K562 (cell line): ENCODE data around the gene NLRX1.

Source experiments
- ATF2 ChIP-seq: sonication (generic); formaldehyde crosslinking; IDR thresholded peaks from 2 replicates; pipeline ENCODE4 v1.8.1; 2022; ENCODE audit warnings: missing genetic modification reagents
- CBX2 ChIP-seq: fragments of 200-600 bp; sonication (generic); IDR thresholded peaks from one replicate; pipeline ENCODE4 v1.6.1; 2012; ENCODE audit warnings: mild to moderate bottlenecking, low read length, inconsistent platforms; ENCODE audit not compliant: insufficient read depth, poor library complexity, severe bottlenecking
- CTCF ChIP-seq, 3 experiments: IDR thresholded peaks in 2 of 3; conservative IDR thresholded peaks in 1 of 3; 2 replicates each; pipeline ENCODE4 v1.5.1; 2011 to 2012; ENCODE audit warnings: low read length in 3 of 3, mild to moderate bottlenecking in 3 of 3, control low read depth in 2 of 3, improper control_type of control experiment in 1 of 3, inconsistent platforms in 1 of 3, low read depth in 1 of 3, mixed read lengths in 1 of 3, moderate library complexity in 1 of 3; ENCODE audit not compliant: insufficient read depth in 2 of 3
- E2F5 ChIP-seq: sonication (generic); formaldehyde crosslinking; IDR thresholded peaks from 2 replicates; pipeline ENCODE4 v1.8.0; 2022; ENCODE audit warnings: mild to moderate bottlenecking, missing genetic modification reagents
- MTA2 ChIP-seq: fragments of 450-650 bp; IDR thresholded peaks from 2 replicates; pipeline ENCODE4 v1.6.1; 2016; ENCODE audit warnings: low read depth
- MYNN ChIP-seq, 2 experiments: sonication (generic); formaldehyde crosslinking in 1 of 2; IDR thresholded peaks; 2 replicates each; pipeline versions ENCODE4 v1.5.0 to v1.6.1; 2016 to 2020; ENCODE audit warnings: antibody characterized with exemption in 1 of 2, missing genetic modification reagents in 1 of 2
- POLR3A ChIP-seq: IDR thresholded peaks from 2 replicates; pipeline ENCODE4 v1.6.1; 2011; ENCODE audit warnings: borderline replicate concordance, mild to moderate bottlenecking, moderate library complexity; ENCODE audit not compliant: insufficient read length, insufficient read depth; ENCODE audit errors: extremely low read depth
- RFX5 ChIP-seq: IDR thresholded peaks from 2 replicates; pipeline ENCODE4 v1.6.1; 2011; ENCODE audit warnings: low read depth, mild to moderate bottlenecking, improper control_type of control experiment, low read length
- SMARCA4 ChIP-seq: fragments of 450-650 bp; IDR thresholded peaks from 2 replicates; pipeline ENCODE4 v1.6.1; 2016
- ZBTB1 ChIP-seq: sonication (generic); formaldehyde crosslinking; IDR thresholded peaks from 2 replicates; pipeline ENCODE4 v1.8.1; 2023; ENCODE audit warnings: missing genetic modification reagents, low read depth, mild to moderate bottlenecking, borderline replicate concordance
- ZNF23 ChIP-seq: fragments of 250-450 bp; sonication (Bioruptor Pico); IDR thresholded peaks from 2 replicates; pipeline ENCODE4 v1.4.0; 2020; ENCODE audit warnings: mild to moderate bottlenecking
- ZNF431 ChIP-seq: sonication (generic); formaldehyde crosslinking; IDR thresholded peaks from 2 replicates; pipeline ENCODE4 v1.8.0; 2022; ENCODE audit warnings: mild to moderate bottlenecking, missing genetic modification reagents

- no peak for TF ChIP-seq ATF2 (CRISPR knock-in tag)
- TF ChIP-seq CTCF (IDR thresholded peaks at IDR 0.05 in 2 of 3, conservative IDR thresholded peaks at IDR 0.05 in 1 of 3; ENCODE audit: insufficient read depth in 2 of 3, low read depth in 1 of 3, low read length in 3 of 3) = no peak
- no peak for TF ChIP-seq ZNF23 (CRISPR knock-in tag)
- no peak for TF ChIP-seq ZBTB1 (CRISPR knock-in tag)
- no peak for TF ChIP-seq CBX2
- TF ChIP-seq POLR3A = no peak
- no peak for TF ChIP-seq SMARCA4
- TF ChIP-seq ZNF431 = no peak
- TF ChIP-seq E2F5 (CRISPR knock-in tag) = no peak
- no peak for TF ChIP-seq RFX5
- no peak for TF ChIP-seq MTA2
- no peak for TF ChIP-seq MYNN (IDR thresholded peaks at IDR 0.05)
- TF ChIP-seq MYNN (CRISPR knock-in tag; IDR thresholded peaks at IDR 0.05) = no peak
Measured at GRCh38 chr11:119209186-119209585, 40.7 kb downstream of the NLRX1 start.
